GM12873 (cell line): ENCODE results near the gene SYT6.

Source experiments
- CTCF ChIP-seq: IDR thresholded peaks from 2 replicates; pipeline ENCODE4 v1.5.1; 2012; ENCODE audit warnings: low read depth, mild to moderate bottlenecking, moderate library complexity, low read length, control low read depth; ENCODE audit not compliant: insufficient read depth; ENCODE audit errors: missing control alignments

SYT6 gene

GRCh38 chr1:114153261-114154145, at the start of gene SYT6:
Gene SYT6, minus strand, starts transcription at chr1:114153869. Its CDS starts 97 bp downstream, at chr1:114153772.
- no peak for TF ChIP-seq CTCF

DNA sequence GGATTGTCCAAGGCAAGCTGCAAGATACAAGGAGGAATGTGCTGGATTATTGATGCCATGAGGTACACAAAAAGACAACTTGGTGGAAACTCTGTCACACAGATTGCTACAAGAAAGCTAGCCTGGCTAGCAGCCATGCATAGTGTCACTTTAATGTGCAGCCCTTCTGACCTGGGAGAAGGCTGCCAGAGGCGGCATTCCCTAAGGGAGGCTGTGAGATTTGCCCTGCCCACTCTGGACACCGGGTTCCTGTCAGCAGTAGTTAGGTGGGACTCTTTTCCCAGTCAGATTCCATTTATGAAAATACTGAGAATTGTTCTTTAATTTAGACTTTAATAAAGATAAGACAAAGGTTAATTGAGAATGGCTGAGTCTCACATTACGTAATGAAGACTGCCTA, 47.8 kb upstream of the SYT6 start:
- TF ChIP-seq CTCF: no peak

- no peak for TF ChIP-seq CTCF
Measured at GRCh38 chr1:114199017-114199594, 45.4 kb upstream of the SYT6 start.

- no peak for TF ChIP-seq CTCF
Measured at GRCh38 chr1:114196992-114197907, 43.6 kb upstream of the SYT6 start.

- TF ChIP-seq CTCF: no peak
Measured at GRCh38 chr1:114195819-114196218, 42.1 kb upstream of the SYT6 start.

GRCh38 chr1:114192328-114192727, 38.7 kb upstream of the SYT6 start:
- TF ChIP-seq CTCF: no peak

DNA sequence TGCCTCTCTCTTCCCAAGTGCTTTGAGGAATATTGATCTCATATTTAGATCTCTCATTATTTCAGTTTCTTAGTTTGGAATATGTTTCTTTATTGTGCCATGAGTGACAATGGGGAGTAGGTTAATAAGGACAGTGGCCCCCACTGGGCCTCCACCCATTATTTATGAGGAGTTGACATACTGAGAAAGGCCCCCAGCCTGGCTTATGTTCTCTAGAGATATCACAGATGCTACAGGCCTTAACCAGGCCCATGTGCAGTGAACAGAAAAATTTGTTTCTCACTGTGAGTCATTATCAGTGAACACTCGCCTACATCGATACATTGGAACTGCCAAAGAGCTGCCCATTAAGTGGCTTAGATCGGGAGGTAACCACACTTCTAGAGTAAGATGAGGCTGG, 35.7 kb upstream of the SYT6 start:
- TF ChIP-seq CTCF: no peak
